ENCODE measurements around the gene CLPTM1. TPM values are rescaled to one million over a fixed set of nuclear protein-coding genes. Genes with fewer than 3 reads are reported as not detected.

Gene CLPTM1
- total RNA-seq, 4 donors from 2014 or later, result 65.3 to 94.6 (median 79.8) TPM

- H3K4me3 ChIP-seq, result no peak overlapping the region
- intact Hi-C loops (cut with DNase I; ENCODE audit: low total_unique reads) (no loop called here), in situ Hi-C loops (cut with MboI; ENCODE audit: low pct_ligation_motif_present in 1 of 4, low pct_unique_long_range_greater_than_20kb in 1 of 4, low sequenced_read_pairs in 3 of 4) (no loop called here)
- H3K27me3 ChIP-seq, result no peaks in the 10 kb centered on the region
- no peaks in the 10 kb centered on the region for H3K9me3 ChIP-seq
- no peak overlapping the region for H3K27ac ChIP-seq
- 81 to 85% methylated on average over 4 of the region's 4 CpGs for WGBS, 2 donors (ENCODE audit: low coverage in 1 of 2)
- peaks cover 0 to 17% (median 2%) of the 10 kb centered on the region in 4 donors for H3K4me1 ChIP-seq
- DNase-seq, result no peak
- no peak for TF ChIP-seq POLR2AphosphoS5 (IDR thresholded peaks at IDR 0.05)
- H3K36me3 ChIP-seq, result no peaks in the 10 kb centered on the region
These were observed 23.6 kb upstream of the CLPTM1 start for GRCh38 chr19:44931541-44931940.

GRCh38 chr19:44939668-44940067, 15.5 kb upstream of the CLPTM1 start:
- no peaks in the 10 kb centered on the region for H3K9me3 ChIP-seq
- H3K4me1 ChIP-seq, result peaks cover 0 to 5% (median 0%) of the 10 kb centered on the region in 4 donors
- H3K27ac ChIP-seq, result no peak overlapping the region
- no peaks in the 10 kb centered on the region for H3K27me3 ChIP-seq
- DNase-seq, result no peak
- in situ Hi-C loops (cut with MboI; ENCODE audit: low pct_ligation_motif_present in 1 of 4, low pct_unique_long_range_greater_than_20kb in 1 of 4, low sequenced_read_pairs in 3 of 4), result no loop called here
- 77 to 100% methylated on average over 1 to 5 of the region's 5 CpGs for WGBS, 2 donors (ENCODE audit: low coverage in 1 of 2)
- intact Hi-C loops (cut with DNase I; ENCODE audit: low total_unique reads), result loop anchor here (5.0 kb wide), 1 partner anchor 32 kb away; the partner anchor contains the start of gene APOE
- no peak for TF ChIP-seq EP300 (IDR thresholded peaks at IDR 0.05; ENCODE audit: low read depth)
- no peak for TF ChIP-seq CTCF (IDR thresholded peaks at IDR 0.05)
- no peak for TF ChIP-seq POLR2AphosphoS5 (IDR thresholded peaks at IDR 0.05)
- no peak for TF ChIP-seq POLR2A (IDR thresholded peaks at IDR 0.05)
- no peaks in the 10 kb centered on the region for H3K36me3 ChIP-seq
- no peak overlapping the region for H3K4me3 ChIP-seq

- Histone ChIP-seq H3K27ac (no peak within 1 kb of the TSS), H3K27me3 (no peaks in the 10 kb centered on the region), H3K9me3 (no peaks in the 10 kb centered on the region), H3K36me3 (no peaks in the 10 kb centered on the region), H3K4me3 (no peak within 1 kb of the TSS), H3K4me1 (no peaks in the 10 kb centered on the region)
- DNase-seq, result no peak
- intact Hi-C loops (cut with DNase I; ENCODE audit: low total_unique reads), result loop anchor here (5.0 kb wide), 1 partner anchor 35 kb away; the partner anchor contains the start of gene APOE
- WGBS, 2 donors (ENCODE audit: low coverage in 1 of 2), result 83 to 91% methylated on average over 8 to 14 of the region's 14 CpGs
- no peak for TF ChIP-seq CTCF (IDR thresholded peaks at IDR 0.05)
- TF ChIP-seq POLR2A (IDR thresholded peaks at IDR 0.05), result no peak
- TF ChIP-seq EP300 (IDR thresholded peaks at IDR 0.05; ENCODE audit: low read depth), result no peak
- TF ChIP-seq POLR2AphosphoS5 (IDR thresholded peaks at IDR 0.05), result no peak
- in situ Hi-C loops (cut with MboI; ENCODE audit: low pct_ligation_motif_present in 1 of 4, low pct_unique_long_range_greater_than_20kb in 1 of 4, low sequenced_read_pairs in 3 of 4), result no loop called here
These were observed 13.1 kb upstream of the CLPTM1 start, which contains the start of gene APOC4 for GRCh38 chr19:44942067-44942571. TSS of gene APOC4 (plus strand) at chr19:44942237. CDS start at chr19:44942278, 41 bp downstream.

- Histone ChIP-seq H3K9me3 (no peaks in the 10 kb centered on the region), H3K4me3 (no peak overlapping the region), H3K36me3 (no peaks in the 10 kb centered on the region), H3K4me1 (no peaks in the 10 kb centered on the region), H3K27me3 (no peaks in the 10 kb centered on the region), H3K27ac (no peak overlapping the region)
- TF ChIP-seq POLR2AphosphoS5 (IDR thresholded peaks at IDR 0.05), result no peak
- no peak for TF ChIP-seq EP300 (IDR thresholded peaks at IDR 0.05; ENCODE audit: low read depth)
- no peak for TF ChIP-seq POLR2A (IDR thresholded peaks at IDR 0.05)
- TF ChIP-seq CTCF (IDR thresholded peaks at IDR 0.05), result no peak
- DNase-seq, result peak; percentile 60
- intact Hi-C loops (cut with DNase I; ENCODE audit: low total_unique reads) (loop anchor here (5.0 kb wide), 1 partner anchor 37 kb away; the partner anchor contains the start of gene APOE), in situ Hi-C loops (cut with MboI; ENCODE audit: low pct_ligation_motif_present in 1 of 4, low pct_unique_long_range_greater_than_20kb in 1 of 4, low sequenced_read_pairs in 3 of 4) (no loop called here)
- 75 to 79% methylated on average over 2 to 10 of the region's 10 CpGs for WGBS, 2 donors (ENCODE audit: low coverage in 1 of 2)
These were observed 11.4 kb upstream of the CLPTM1 start for GRCh38 chr19:44943801-44944249.

Data from transverse colon (tissue), 4 donors.